RKO (cell line): ENCODE data around the gene XPO5.
"Not testable (repeated sequence)": the region's sequence is repeated elsewhere in the genome, so short reads cannot be mapped to it uniquely, and the experiment has no call there.

Source experiments
- DNase-seq: peaks from one replicate; pipeline ENCODE4 v3.0.0-alpha.2; 2016; ENCODE audit warnings: low spot score

XPO5 gene

DNA sequence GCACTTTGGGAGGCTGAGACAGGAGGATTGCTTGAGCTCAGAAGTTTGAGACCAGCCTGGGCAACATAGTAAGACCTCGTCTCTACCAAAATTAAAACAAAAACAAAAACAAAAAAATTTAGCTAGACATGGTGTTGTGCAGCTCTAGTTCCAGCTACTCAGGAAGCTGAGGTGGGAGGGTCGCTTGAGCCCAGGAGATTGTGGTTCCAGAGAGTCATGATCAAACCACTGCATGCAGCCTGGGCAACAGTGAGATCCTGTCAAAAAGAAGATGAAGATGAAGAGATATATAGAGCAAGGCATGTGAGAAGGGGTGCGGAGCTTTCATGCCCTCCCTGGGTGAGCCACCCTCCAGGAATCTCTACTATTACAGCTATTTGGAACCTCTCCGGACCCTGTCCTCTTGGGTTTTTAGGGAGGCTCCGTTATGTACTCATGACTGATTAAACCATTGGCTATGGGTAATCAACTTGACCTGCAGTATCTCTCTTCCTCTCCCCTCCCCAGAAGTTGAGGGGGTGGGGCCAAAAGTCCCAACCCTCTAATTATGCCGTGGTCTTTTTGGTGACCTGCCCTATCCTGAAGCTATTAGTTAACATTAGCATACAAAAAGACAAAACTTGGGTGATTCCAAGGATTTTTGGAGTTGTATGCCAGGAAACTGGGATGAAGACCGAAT is 9.2 kb upstream of the XPO5 start:
- DNase-seq, result no peak

DNA sequence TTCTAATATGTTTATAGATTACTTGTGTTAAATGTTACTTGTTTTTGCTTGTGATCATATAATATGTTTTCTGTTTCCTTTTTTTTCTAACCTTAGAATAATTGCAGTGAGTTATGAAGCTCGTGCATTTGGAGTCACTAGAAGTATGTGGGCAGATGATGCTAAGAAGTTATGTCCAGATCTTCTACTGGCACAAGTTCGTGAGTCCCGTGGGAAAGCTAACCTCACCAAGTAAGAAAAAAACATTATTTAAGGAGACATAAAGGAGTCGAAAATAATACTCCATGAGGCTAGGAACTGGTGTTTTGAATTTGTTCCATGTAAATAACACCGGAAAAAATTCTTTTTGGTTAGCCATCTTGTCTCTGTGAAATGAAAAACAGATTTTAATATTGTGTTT is 7.1 kb upstream of the XPO5 start:
- no peak for DNase-seq

DNA sequence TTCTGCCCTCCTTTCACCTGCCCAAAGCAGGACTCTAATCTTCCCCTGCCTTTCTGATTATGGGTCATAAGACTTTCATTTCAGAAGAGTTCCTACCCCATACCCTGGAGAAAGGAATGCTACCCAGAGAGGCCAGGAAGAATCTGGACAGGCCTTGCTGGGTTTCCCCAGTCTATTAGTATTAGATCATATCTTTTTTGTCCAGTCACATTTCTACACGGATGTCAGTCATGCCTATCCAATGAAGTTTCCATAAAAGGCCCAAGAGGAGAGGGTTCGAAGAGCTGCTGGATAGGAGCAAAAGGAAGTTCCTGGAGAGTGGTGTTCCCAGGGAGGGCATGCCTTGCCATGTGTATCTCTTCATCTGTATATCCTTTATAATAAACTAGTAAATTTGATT is 3.3 kb upstream of the XPO5 start:
- no peak for DNase-seq

DNA sequence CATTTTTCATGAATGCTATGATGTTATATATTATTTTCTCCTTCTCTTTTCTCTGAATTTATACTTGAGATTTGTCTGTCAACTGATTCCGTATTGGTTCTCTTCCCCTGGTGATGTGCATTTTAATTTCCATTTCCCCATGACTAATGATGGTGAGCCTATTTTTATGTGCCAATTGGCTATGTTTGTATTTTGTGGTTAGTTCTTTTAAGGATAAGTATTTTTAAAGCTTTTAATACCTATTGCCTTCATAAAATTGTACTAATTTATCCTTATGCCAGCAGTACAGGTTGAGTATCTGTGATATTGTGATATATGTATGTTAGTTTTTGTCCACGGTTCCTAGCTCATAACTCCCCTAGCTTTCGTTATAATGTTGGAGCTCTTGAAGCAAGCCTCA is 2.9 kb upstream of the XPO5 start:
- DNase-seq, result no peak

DNA sequence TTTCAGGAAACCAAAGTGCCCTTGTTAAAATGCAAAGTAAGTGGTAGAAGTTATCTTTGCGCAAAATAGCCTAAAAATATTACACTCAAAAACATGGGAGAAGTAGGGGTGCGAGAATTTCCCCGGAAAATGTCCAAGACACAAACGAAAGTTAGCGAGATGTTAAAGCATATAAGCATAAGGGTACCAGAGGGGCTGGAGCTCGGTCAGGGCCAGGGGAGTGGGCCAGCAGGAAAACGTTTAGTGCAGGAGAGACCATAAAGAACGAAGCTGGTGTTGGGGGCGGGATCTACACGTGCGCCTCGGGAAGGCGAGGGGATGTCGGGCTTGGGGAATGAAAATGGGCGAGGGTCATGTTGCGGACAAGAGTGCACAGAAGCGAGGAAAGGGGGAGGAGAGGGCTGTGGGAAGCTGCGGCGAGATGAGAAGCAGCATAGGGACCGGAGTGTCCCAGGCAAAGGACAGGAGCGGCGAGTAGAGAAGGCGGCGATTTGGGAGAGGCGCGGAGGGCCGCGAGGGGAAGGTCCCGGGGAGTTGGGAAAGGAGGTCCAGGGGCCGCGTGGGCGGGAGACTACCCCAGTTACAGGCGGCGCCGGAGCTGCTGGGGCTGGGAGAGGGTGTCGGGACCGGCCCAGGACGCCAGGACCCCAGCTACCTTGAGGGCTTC is 600 bp downstream of the XPO5 start:
- peak; percentile 50 for DNase-seq

DNA sequence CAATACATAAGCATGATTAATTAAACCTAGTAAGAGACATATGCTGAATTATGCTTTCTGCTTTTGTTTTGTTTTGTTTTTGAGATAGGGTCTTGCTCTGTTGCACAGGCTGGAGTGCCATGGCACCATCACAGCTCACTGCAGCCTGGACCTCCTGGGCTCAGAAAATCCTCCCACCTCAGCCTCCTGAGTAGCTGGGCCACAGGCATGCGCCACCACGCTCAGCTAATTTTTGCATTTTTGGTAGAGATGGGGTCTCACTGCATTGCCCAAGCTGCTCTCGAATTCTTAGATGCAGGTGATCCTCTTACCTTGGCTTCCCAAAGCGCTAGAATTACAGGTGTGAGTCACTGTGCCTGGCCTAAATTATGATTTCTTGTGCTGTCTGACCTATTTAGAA is 3.8 kb downstream of the XPO5 start:
- DNase-seq, result no peak

DNA sequence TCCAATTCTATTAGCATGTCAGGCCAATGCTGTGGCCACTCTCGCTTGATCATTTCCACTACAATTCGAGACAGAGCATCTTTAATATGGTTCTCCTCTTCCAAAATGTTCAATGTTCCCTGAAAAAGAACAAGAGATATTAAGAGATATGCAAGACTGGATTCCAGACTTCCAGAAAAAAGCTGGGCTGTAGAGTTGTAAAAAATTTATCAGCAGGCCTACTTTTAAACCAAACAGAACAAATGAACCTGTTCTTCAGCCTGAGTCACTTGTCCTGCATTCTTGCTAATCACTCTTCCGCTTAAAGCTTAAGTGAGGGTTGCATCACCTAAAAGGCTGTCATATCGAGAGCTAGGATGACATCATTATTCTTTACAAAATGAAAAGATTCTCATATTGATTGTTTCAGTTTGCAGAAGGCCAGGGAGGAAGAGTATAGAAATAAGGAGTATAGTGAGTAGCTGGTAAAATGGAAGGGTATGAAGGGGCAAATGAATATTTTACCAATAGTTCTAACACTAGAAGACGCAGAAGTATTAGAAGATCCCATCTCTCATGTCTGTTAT is 4.9 kb downstream of the XPO5 start:
- DNase-seq, result peak; percentile 77

DNA sequence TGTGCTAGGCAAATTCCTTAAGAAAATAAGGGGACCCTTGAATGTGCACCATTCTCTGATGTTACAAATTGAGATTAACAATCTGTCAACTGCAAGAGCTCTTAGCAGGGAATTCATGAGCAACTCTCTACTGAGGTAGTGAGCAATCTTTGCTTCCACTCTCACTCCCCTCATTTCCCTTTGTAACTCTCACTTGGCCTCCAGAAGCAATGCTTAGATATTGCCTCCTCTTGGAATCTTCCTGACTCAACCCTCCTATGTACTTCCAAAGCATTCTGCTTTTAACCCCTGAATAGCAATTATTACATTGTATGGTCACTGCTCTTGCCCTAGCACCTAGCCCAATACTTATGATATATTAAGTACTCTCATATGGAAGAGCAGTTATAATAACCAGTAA is 16.5 kb downstream of the XPO5 start:
- no peak for DNase-seq

DNA sequence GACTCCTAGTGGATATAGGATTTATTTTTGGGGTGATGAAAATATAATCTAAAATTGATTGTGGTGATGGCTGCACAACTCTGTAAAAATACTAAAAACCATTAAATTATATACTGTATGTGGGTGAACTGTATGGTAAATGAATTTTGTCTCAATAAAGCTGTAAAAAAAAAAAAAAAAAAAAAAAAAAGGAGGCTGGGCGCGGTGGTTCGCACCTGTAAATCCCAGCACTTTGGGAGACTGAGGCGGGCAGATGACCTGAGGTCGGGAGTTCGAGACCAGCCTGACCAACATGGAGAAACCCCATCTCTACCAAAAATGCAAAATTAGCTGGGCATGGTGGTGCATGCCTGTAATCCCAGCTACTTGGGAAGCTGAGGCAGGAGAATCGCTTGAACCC is 18.2 kb downstream of the XPO5 start:
- DNase-seq, result not testable (repeated sequence)

DNA sequence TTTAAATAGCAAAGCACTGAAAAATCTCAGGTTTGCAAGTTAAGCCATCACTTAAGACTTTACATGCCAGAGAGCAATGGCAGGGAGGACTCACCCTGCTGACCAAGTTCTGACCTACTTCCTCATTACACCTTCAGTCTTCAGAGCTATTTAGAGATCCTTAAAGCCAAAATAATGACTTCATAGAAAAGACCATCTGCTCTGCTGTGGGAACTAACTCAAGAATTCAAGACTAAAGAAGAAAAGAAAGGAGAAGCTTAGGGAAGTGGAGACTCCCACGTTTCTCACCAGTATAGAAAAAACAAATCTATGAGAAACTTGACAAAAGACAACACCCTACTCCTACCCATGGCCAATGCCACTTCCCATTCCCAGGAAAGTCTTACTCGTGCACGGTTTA is 28.6 kb downstream of the XPO5 start:
- no peak for DNase-seq

DNA sequence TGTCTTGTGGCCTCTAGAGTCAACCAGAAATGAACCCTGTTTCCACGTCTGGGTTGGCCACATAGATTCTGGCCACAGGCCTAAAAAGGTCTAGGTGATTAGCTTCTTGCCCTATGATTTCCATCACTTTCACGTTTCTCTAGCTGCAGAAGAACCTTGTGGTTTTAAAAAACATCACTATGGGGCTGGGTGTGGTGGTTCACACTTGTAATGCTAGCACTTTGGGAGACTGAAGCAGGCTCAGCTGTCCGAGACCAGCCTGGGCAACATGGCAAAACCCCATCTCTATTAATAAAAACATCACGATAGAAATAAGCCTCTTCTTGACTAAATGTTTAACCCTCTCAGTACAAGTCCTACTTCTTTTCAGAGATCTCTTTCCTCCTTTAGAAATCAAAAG is 31.4 kb downstream of the XPO5 start:
- DNase-seq, result no peak

DNA sequence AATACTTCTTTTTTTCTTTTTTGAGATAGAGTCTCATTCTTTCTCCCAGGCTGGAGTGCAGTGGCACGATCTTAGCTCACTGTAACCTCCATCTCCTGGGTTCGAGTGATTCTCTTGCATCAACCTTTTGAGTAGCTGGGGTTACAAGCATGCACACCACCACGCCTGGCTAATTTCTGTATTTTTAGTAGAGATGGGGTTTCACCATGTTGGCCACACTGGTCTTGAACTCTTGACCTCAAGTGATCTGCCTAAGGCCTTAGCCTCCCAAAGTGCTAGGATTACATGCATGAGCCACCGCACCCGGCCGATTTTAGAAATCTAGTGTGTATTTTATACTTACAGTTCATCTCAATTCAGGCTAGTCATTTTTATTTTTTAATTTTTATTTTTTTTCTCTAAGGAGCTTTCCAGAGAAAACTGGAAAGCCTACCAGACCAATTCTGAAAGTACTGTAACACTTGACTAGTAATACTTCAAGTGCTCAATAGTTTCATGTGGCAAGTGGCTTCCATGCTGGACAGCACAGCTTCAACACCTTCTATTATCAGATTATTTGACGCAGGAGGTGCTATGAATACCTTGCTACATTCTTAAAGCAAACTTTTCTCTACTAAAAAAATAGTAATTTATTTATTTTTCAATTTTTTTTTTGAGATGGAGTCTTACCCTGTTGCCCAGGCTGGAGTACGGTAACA is 33.9 kb downstream of the XPO5 start:
- no peak for DNase-seq

DNA sequence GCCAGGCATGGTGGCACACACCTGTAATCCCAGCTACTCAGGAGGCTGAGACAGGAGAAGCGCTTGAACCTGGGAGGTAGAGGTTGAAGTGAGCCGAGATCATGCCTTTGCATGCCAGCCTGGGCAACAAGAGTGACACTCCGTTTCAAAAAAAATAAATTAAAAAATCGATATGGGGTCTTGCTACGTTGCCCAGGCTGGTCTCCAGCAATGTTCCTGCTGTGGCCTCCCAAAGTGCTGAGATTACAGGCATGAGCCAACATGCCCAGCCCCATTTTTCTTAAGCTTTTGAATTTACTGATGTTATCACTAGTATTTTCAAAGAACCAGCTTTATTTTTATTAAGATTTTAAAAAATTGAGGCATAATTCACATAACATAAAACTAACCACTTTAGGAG is 35.3 kb downstream of the XPO5 start:
- DNase-seq, result no peak

DNA sequence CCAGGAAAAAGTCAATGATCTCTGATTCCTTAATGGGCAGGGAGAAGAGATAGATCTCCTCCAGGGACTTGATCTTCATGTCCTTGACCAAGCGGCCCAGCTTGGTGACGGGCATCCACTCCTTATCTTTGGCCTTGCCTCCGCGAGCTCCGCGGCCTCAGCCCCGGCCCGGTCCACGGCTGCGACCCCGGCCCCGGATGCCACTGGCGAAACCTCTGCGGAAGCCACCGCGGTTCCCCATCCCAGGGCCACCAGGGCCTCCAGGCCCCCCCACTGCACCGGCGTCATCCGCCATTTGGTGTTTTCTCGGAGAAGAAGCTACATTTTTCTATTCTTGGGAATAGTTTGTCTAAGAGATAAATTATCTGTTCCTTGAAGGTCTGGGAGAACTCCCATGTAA is 36.4 kb downstream of the XPO5 start:
- not testable (repeated sequence) for DNase-seq

DNA sequence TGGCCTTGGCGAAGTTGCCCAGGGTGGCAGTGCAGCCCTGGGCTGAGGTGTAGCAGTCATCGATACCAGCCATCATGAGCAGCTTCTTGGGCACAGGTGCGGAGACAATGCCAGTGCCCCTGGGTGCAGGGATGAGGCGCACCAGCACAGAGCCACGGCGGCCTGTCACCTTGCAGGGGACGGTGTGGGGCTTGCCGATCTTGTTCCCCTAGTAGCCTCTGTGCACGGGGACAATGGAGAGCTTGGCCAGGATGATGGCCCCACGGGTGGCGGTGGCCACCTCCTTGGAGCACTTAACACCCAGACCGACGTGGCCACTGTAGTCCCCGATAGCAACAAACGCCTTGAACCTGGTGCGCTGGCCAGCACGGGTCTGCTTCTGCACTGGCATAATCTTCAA is 36.9 kb downstream of the XPO5 start:
- DNase-seq, result not testable (repeated sequence)

DNA sequence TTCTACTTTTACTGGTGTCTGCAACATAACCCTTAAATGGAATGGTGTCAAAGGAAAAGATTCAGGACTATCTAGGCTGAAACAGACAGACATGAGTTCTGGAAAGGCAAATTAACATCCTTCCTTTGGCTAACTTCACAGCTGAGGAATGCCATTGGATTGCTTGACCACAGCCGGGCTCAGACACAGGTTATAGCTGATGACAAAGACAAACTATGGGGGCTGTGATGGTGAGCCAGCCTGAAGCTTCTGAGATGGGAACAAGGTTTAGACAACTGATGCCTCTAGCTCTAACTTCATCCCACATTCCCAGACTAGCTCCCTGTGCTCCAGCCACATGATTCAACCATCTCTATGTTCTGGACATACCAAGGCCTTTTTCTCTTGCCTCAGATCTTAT is 43.6 kb downstream of the XPO5 start:
- DNase-seq, result no peak

DNA sequence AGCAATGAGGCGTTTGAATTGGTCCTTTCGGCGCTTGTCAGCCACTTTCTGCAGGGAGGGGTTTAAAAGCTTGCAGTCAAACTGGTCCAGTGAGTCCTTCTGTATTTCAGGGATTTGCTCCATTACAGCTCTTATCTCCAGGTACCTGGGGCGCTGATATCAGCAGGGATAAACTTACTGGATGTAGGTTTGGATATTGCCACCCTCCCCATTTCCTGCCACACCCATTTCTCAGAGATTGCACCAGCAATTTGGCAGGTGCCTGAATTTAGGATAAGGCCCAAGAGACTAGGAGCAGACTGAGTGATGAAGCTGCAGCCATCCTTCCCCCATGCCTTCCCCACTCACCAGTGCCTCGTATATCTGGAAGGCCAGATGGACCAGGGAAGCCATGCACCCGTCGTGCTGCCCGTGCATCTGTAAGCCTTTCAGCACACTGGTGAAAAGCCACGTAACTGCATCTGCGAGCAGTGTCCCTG is 51.3 kb downstream of the XPO5 start:
- DNase-seq, result no peak

DNA sequence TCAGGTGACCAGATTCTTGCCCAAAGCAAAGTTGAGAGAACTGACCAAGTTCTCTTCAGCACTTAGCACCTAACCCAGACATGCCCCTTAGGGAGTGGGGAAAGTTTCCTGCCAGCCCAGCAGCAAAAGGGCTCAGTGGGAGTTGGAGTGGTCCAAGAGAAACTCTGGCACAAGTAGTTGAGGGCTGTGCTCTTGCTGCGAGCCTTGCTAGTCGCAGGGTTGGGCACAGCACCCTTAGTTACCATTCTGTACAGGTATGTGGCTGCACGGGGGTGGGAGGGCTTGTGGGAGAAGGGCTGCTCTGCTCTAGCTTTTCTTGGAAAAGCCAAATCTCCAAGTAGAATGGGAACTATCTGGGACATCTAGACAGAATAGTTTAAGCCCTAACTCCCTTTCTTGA is 52.6 kb downstream of the XPO5 start:
- DNase-seq, result no peak

DNA sequence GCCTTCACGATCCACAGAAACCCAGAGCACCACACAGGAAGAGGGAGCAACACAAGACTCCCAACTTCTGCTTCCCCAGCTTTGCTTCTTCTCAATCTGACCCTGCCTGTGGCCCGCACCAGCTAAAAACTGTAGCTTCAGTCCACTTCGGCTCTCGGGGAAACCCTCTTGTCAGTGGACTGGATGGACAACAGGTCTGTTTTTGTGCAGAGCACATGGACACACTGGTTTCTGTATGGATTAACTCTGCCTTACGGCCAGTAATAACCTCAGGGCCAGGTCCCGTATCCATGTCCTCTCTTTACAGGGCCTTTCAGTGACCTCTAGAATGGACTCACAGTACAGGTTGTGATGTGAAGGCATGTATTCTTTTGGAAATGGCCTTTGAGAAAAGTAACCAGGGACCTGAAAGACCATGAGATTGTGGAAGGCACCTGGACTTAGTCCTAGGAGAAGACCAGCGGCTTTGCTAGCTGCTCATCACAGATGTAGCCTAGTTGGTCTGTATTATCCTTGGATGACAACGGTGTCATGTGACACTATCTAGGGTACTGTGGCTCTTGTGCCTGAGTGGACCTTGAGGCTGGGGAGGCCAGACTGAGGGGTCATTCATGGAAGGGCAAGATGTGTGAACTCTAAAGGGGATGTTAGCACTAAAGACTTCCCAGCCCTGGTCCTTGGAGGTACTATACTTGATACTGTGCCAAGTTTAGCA is 53.1 kb downstream of the XPO5 start:
- DNase-seq, result no peak

DNA sequence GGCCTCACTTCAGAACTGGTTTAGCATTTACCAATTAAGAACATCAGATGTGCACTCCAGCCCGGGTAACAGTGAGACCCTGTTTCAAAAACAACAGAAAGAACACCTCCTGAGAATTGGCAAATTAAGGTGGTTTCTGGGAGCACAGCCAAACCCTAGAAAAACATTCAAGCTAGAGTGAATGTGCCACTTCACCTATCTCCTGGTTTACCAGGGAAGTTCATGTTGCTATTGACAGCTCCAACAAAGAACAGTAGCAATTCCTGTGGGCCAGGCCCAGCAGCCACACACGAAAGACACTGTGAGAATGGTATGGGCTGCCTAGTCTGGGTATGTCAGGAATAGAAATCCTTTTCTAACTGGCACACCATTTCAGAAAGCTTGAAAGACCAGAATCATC is 54.0 kb downstream of the XPO5 start:
- no peak for DNase-seq

DNA sequence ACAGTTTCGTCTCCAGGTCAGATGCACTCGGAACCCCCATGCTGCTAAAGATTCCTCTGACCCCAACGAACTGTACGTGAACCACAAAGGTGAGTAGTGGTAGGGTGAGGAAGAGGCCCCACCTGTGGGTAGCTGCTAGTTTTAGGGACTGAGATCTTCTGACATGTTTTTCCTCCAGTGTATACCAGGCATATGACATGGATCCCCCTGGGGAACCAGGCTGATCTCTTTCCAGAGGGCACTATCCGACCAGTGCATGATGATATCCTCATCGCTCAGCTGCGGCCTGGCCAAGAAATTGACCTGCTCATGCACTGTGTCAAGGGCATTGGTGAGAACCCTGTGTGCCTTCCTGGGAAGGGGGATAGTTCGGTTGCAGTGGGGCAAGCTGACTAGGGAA is 55.7 kb downstream of the XPO5 start:
- DNase-seq, result no peak
